Muscle layer of colon (tissue), 2 donors: Measurements from ENCODE around the gene MBP.

Source experiments
- H3K27ac ChIP-seq: one replicate; pipeline ENCODE4 v1.7.0; 2013; ENCODE audit warnings: low read depth, mild to moderate bottlenecking, low read length, moderate library complexity
- H3K27me3 ChIP-seq, 2 donors: one replicate each; pipeline ENCODE4 v1.7.0; 2013; ENCODE audit warnings: low read length in 2 of 2, mild to moderate bottlenecking in 2 of 2; ENCODE audit not compliant: insufficient read depth in 2 of 2, control insufficient read depth in 1 of 2
- H3K36me3 ChIP-seq: one replicate; pipeline ENCODE4 v1.7.0; 2013; ENCODE audit warnings: mild to moderate bottlenecking, low read length; ENCODE audit not compliant: insufficient read depth
- H3K4me1 ChIP-seq: one replicate; pipeline ENCODE4 v1.7.0; 2013; ENCODE audit warnings: mild to moderate bottlenecking, low read length; ENCODE audit not compliant: insufficient read depth
- H3K4me3 ChIP-seq, 2 donors: one replicate each; pipeline ENCODE4 v1.7.0; 2013; ENCODE audit warnings: low read length in 2 of 2, low read depth in 1 of 2, mild to moderate bottlenecking in 1 of 2, moderate library complexity in 1 of 2
- H3K9ac ChIP-seq: one replicate; pipeline ENCODE4 v1.7.0; 2013; ENCODE audit warnings: low read length
- H3K9me3 ChIP-seq: one replicate; pipeline ENCODE4 v1.7.0; 2013; ENCODE audit warnings: mild to moderate bottlenecking, low read length
- donor health status: abdominal sarcoma.
- donor health status: Adenocarcinoma of cecum.

Gene MBP

DNA sequence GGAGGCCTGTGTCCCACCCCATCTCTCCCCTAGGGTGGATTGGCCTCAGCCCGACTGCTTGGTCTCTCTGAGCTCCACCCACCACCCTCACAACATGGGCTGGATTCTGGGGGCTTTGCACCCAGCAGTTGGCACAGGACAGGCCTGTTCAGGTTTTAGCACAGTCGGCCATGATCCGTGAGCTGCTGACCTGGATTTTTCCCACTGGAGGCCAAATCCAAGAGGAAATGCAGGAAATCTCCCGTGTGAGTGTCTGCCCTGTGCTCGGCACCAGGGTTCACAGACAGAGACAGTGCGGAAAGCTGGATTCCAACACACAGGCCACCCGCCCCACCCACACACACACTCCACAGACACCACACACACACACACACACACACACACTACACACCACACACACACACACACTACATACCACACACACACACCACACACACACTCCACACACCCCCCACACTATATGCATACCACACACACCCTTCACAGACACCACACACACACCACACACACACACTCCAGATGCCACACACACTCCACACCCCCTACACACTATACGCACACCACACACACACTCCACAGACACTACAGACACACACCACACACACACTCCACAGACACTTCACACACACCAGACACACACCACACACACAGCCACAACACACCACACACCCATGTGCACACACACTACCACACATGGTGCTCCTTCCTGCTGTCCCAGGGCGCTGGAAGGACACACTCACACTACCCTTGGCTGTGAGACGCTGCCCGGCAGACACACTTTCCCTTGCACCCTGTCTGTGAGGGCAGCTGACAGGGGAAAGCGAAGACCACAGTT is 14.1 kb downstream of the MBP start:
- no peak overlapping the region for H3K9ac ChIP-seq
- no peak overlapping the region for H3K27ac ChIP-seq
- no peaks in the 10 kb centered on the region for H3K36me3 ChIP-seq
- H3K4me3 ChIP-seq: no peak overlapping the region
- H3K27me3 ChIP-seq: no peaks in the 10 kb centered on the region
- peaks cover 1% of the 10 kb centered on the region for H3K4me1 ChIP-seq
- no peaks in the 10 kb centered on the region for H3K9me3 ChIP-seq

GRCh38 chr18:77116201-77117080 is 16.1 kb downstream of the MBP start:
- Histone ChIP-seq H3K36me3 (no peaks in the 10 kb centered on the region), H3K27ac (no peak overlapping the region), H3K4me3 (no peak overlapping the region), H3K9me3 (no peaks in the 10 kb centered on the region), H3K27me3 (no peaks in the 10 kb centered on the region), H3K4me1 (peaks cover 4% of the 10 kb centered on the region), H3K9ac (no peak overlapping the region)

GRCh38 chr18:77115192-77115953 is 17.2 kb downstream of the MBP start:
- H3K4me1 ChIP-seq: peaks cover 4% of the 10 kb centered on the region
- no peaks in the 10 kb centered on the region for H3K36me3 ChIP-seq
- H3K27me3 ChIP-seq: no peaks in the 10 kb centered on the region
- no peak overlapping the region for H3K4me3 ChIP-seq
- H3K27ac ChIP-seq: no peak overlapping the region
- no peak overlapping the region for H3K9ac ChIP-seq
- no peaks in the 10 kb centered on the region for H3K9me3 ChIP-seq

DNA sequence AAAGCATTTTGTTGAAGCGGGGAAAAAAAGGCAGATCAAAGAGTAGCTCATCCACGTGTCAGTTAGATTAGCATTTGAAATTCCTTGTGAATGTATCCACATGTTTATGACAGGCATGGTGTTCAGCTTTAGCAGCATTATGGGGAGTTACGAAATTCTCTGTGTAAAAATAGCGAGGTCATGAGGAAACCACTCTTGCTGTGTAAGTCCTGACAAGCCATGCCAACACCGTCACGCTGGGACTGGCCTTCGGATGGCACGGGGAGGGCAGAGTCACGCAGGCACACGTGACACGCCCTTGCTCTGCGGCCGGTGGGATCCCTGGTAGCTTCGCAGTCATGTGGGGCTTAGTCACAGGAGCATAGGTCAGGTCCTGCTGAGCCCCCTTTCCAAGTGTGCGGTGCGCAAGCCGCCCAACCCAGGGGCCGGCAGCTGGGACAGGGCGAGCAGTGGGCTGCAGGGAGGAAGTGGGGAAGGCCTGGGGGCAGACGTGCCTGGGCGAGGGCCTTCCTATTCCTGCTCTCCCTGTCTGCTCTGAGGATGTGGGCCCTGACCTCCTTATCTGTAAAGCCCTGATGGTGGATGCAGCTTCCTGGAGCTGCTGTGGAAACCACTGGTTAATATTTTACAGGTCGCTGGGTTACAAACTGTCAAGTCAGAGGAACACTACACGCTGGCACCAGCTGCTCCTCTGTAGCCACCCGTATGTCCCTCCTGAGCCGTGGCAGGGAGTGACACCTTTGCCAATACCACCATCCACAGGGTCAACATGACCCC is 18.0 kb downstream of the MBP start:
- H3K4me3 ChIP-seq: no peak overlapping the region
- H3K4me1 ChIP-seq: peaks cover 7% of the 10 kb centered on the region

GRCh38 chr18:77114152-77114414 is 18.5 kb downstream of the MBP start:
- Histone ChIP-seq H3K36me3 (no peaks in the 10 kb centered on the region), H3K4me1 (peaks cover 12% of the 10 kb centered on the region), H3K27me3 (no peaks in the 10 kb centered on the region), H3K9me3 (no peaks in the 10 kb centered on the region), H3K27ac (no peak overlapping the region), H3K9ac (no peak overlapping the region), H3K4me3 (no peak overlapping the region)

More for the DNA sequence above, 18.0 kb downstream of the MBP start:
- Histone ChIP-seq H3K27me3 (no peaks in the 10 kb centered on the region), H3K36me3 (no peaks in the 10 kb centered on the region), H3K9me3 (no peaks in the 10 kb centered on the region), H3K9ac (no peak overlapping the region), H3K27ac (no peak overlapping the region)

GRCh38 chr18:77113361-77114151 is 19.0 kb downstream of the MBP start:
- H3K4me3 ChIP-seq: no peak overlapping the region
- no peak overlapping the region for H3K27ac ChIP-seq
- no peaks in the 10 kb centered on the region for H3K36me3 ChIP-seq
- no peaks in the 10 kb centered on the region for H3K9me3 ChIP-seq
- no peaks in the 10 kb centered on the region for H3K27me3 ChIP-seq
- H3K4me1 ChIP-seq: peaks cover 17% of the 10 kb centered on the region
- H3K9ac ChIP-seq: no peak overlapping the region

DNA sequence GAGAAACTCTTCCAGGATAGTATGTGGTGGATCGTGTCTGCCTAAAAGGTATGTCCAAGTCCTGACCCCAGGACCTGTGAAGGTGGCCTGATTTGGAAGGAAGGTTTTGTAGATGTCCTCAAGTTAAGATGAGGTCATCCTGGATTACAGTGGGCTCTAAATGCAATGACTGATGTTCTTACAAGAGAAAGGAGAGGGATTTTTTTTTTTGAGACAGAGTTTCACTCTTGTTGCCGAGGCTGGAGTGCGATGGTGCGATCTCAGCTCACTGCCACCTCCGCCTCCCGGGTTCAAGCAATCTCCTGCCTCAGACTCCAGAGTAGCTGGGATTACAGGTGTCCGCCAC is 19.9 kb downstream of the MBP start:
- H3K36me3 ChIP-seq: no peaks in the 10 kb centered on the region
- no peak overlapping the region for H3K4me3 ChIP-seq
- H3K9me3 ChIP-seq: no peaks in the 10 kb centered on the region
- no peaks in the 10 kb centered on the region for H3K27me3 ChIP-seq
- H3K27ac ChIP-seq: no peak overlapping the region
- peaks cover 25% of the 10 kb centered on the region for H3K4me1 ChIP-seq
- H3K9ac ChIP-seq: no peak overlapping the region

GRCh38 chr18:77111951-77112746 is 20.4 kb downstream of the MBP start:
- Histone ChIP-seq H3K4me3 (no peak overlapping the region), H3K9ac (no peak overlapping the region), H3K27ac (no peak overlapping the region), H3K36me3 (no peaks in the 10 kb centered on the region), H3K4me1 (peaks cover 31% of the 10 kb centered on the region), H3K9me3 (no peaks in the 10 kb centered on the region), H3K27me3 (no peaks in the 10 kb centered on the region)

DNA sequence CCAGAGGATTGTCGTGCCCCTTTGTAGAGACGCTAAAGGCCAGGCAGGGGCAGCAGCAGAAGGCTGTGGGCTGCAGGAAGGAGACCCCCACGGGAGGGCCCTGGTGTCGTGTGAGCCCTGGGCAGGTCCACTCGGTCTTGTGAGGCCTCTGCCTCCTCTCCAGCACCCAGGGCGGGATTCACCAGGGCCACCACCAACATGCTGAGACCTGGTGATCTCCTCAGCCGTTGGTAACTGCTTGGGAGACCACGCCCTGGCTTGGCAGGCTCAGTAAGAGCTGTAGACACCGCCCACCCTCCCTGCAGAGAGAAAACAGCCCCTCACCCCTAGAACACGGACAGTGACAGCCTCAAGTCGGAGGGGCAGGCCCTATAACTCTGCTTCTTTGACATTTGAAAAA is 21.1 kb downstream of the MBP start:
- Histone ChIP-seq H3K4me3 (no peak overlapping the region), H3K4me1 (peaks cover 32% of the 10 kb centered on the region), H3K27ac (no peak overlapping the region), H3K36me3 (no peaks in the 10 kb centered on the region), H3K27me3 (no peaks in the 10 kb centered on the region), H3K9ac (no peak overlapping the region), H3K9me3 (no peaks in the 10 kb centered on the region)

DNA sequence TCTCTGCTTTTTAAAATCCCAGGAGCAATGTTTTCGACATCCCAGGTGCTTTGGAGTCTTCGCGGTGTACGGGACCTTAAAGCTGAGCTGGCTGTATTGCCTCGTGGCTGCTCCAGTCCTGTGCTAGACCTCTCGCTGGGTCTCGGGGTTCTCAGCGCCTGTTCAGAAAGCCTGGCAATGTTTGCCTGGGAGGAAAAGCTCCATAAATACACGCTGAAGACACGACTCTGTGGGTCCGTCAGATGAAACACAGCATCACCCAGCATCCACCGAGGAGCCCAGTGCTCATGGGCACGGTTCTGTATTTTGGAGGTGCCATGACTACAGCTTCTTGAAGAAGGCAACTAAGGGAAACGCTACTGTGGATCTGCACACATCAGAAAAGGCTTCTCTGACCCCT is 21.6 kb downstream of the MBP start:
- H3K4me1 ChIP-seq: peaks cover 36% of the 10 kb centered on the region
- no peak overlapping the region for H3K27ac ChIP-seq

More for the DNA sequence above, 21.6 kb downstream of the MBP start:
- Histone ChIP-seq H3K27me3 (no peaks in the 10 kb centered on the region), H3K9ac (no peak overlapping the region), H3K4me3 (no peak overlapping the region), H3K36me3 (no peaks in the 10 kb centered on the region), H3K9me3 (no peaks in the 10 kb centered on the region)
